Prostate gland (tissue), 2 donors: Measurements from ENCODE around the gene SCN5A. TPM values are rescaled to one million over a fixed set of nuclear protein-coding genes. Genes with fewer than 3 reads are reported as not detected.

Experiments used
- DNase-seq: peaks from one replicate; pipeline ENCODE4 v3.0.0-alpha.2; 2019; ENCODE audit warnings: low spot score
- H3K27ac ChIP-seq, 2 donors: fragments of 200-600 bp; sonication (generic); 2 replicates each; pipeline ENCODE4 v1.5.1; 2017 to 2019
- H3K27me3 ChIP-seq: fragments of 200-600 bp; sonication (generic); replicated peaks from 2 replicates; pipeline ENCODE4 v1.5.1; 2019; ENCODE audit not compliant: insufficient read depth
- H3K36me3 ChIP-seq, 2 donors: fragments of 200-600 bp; sonication (generic); 1 replicate in 1 of 2; 2 replicates in 1 of 2; pipeline versions ENCODE4 v1.5.1 to v1.8.1; 2017 to 2019
- H3K4me1 ChIP-seq: fragments of 200-600 bp; sonication (generic); replicated peaks from 2 replicates; pipeline ENCODE4 v1.5.1; 2019
- H3K4me3 ChIP-seq, 2 donors: fragments of 200-600 bp; sonication (generic); 2 replicates each; pipeline ENCODE4 v1.5.1; 2017 to 2019
- H3K9me3 ChIP-seq: fragments of 200-600 bp; sonication (generic); 2 replicates; pipeline ENCODE4 v1.5.1; 2017
- POLR2A ChIP-seq: fragments of 450-650 bp; IDR thresholded peaks from one replicate; pipeline ENCODE4 v1.6.1; 2016; ENCODE audit warnings: antibody characterized with exemption, mild to moderate bottlenecking
- POLR2AphosphoS5 ChIP-seq: sonication (generic); formaldehyde crosslinking; IDR thresholded peaks from one replicate; pipeline ENCODE4 v1.6.1; 2017; ENCODE audit warnings: antibody characterized with exemption
- WGBS: methylation state at CpG from one replicate; pipeline ENCODE4 v1.1.5; 2018; 5-methylcytosine and 5-hydroxymethylcytosine counted together
- intact Hi-C: fragments of 100-400 bp; cut with DNase I; formaldehyde crosslinking; loops from one replicate; pipeline ENCODE4 v1.14.2; 2022
- total RNA-seq, 2 donors: library from RNA; depleted of rRNA; stranded (reverse); fragments of >200 nt; gene quantifications; one replicate each; pipeline ENCODE4 v1.1.0, GENCODE V29; 2016
- TF ChIP-seq, protein P1 (sequence below), 4 experiments: fragments of 200-600 bp in 2 of 4; fragments of 450-650 bp in 2 of 4; sonication (generic) in 2 of 4; IDR thresholded peaks; 1 replicate in 3 of 4; 2 replicates in 1 of 4; pipeline ENCODE4 v1.5.1; 2016 to 2019; ENCODE audit warnings: antibody characterized with exemption in 4 of 4, mild to moderate bottlenecking in 2 of 4, moderate library complexity in 2 of 4

Gene SCN5A
- total RNA-seq, 2 donors from 2014 or later, result 0.23 to 1.5 TPM

- no peak for TF ChIP-seq POLR2AphosphoS5
- no peak for TF ChIP-seq POLR2A
- TF ChIP-seq, protein P1, sequence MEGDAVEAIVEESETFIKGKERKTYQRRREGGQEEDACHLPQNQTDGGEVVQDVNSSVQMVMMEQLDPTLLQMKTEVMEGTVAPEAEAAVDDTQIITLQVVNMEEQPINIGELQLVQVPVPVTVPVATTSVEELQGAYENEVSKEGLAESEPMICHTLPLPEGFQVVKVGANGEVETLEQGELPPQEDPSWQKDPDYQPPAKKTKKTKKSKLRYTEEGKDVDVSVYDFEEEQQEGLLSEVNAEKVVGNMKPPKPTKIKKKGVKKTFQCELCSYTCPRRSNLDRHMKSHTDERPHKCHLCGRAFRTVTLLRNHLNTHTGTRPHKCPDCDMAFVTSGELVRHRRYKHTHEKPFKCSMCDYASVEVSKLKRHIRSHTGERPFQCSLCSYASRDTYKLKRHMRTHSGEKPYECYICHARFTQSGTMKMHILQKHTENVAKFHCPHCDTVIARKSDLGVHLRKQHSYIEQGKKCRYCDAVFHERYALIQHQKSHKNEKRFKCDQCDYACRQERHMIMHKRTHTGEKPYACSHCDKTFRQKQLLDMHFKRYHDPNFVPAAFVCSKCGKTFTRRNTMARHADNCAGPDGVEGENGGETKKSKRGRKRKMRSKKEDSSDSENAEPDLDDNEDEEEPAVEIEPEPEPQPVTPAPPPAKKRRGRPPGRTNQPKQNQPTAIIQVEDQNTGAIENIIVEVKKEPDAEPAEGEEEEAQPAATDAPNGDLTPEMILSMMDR (IDR thresholded peaks at IDR 0.05), result no peak
- DNase-seq, result no peak
- no peaks in the 10 kb centered on the region for H3K4me1 ChIP-seq
- H3K9me3 ChIP-seq, result no peaks in the 10 kb centered on the region
- H3K27ac ChIP-seq, result no peak overlapping the region
- WGBS, result 83% methylated on average over 8 of the region's 8 CpGs
- H3K4me3 ChIP-seq, result no peak overlapping the region
- H3K36me3 ChIP-seq, result no peaks in the 10 kb centered on the region
- H3K27me3 ChIP-seq, result no peaks in the 10 kb centered on the region
- intact Hi-C loops, result no loop called here
Observed at GRCh38 chr3:38630070-38630469, 19.4 kb downstream of the SCN5A start.

GRCh38 chr3:38628835-38629234 is 20.7 kb downstream of the SCN5A start:
- Histone ChIP-seq H3K4me1 (no peaks in the 10 kb centered on the region), H3K4me3 (no peak overlapping the region), H3K27me3 (no peaks in the 10 kb centered on the region), H3K36me3 (no peaks in the 10 kb centered on the region), H3K27ac (no peak overlapping the region), H3K9me3 (no peaks in the 10 kb centered on the region)
- TF ChIP-seq POLR2A (no peak), POLR2AphosphoS5 (no peak)
- TF ChIP-seq, protein P1 (IDR thresholded peaks at IDR 0.05), result no peak
- WGBS, result 76% methylated on average over 5 of the region's 5 CpGs
- intact Hi-C loops, result no loop called here
- no peak for DNase-seq

- Histone ChIP-seq H3K9me3 (no peaks in the 10 kb centered on the region), H3K4me1 (no peaks in the 10 kb centered on the region), H3K36me3 (no peaks in the 10 kb centered on the region), H3K27ac (no peak overlapping the region), H3K4me3 (no peak overlapping the region), H3K27me3 (no peaks in the 10 kb centered on the region)
- 54% methylated on average over 4 of the region's 4 CpGs for WGBS
- TF ChIP-seq, protein P1 (IDR thresholded peaks at IDR 0.05), result no peak
- TF ChIP-seq POLR2AphosphoS5 (no peak), POLR2A (no peak)
- intact Hi-C loops, result no loop called here
- no peak for DNase-seq
Observed at GRCh38 chr3:38627956-38628355, 21.5 kb downstream of the SCN5A start.

GRCh38 chr3:38626171-38626570 is 23.3 kb downstream of the SCN5A start:
- Histone ChIP-seq H3K4me1 (no peaks in the 10 kb centered on the region), H3K4me3 (no peak overlapping the region), H3K27me3 (no peaks in the 10 kb centered on the region), H3K36me3 (no peaks in the 10 kb centered on the region), H3K27ac (no peak overlapping the region), H3K9me3 (no peaks in the 10 kb centered on the region)
- DNase-seq, result no peak
- 86% methylated on average over 5 of the region's 5 CpGs for WGBS
- TF ChIP-seq, protein P1 (IDR thresholded peaks at IDR 0.05), result no peak
- TF ChIP-seq POLR2A (no peak), POLR2AphosphoS5 (no peak)
- intact Hi-C loops, result no loop called here

DNA sequence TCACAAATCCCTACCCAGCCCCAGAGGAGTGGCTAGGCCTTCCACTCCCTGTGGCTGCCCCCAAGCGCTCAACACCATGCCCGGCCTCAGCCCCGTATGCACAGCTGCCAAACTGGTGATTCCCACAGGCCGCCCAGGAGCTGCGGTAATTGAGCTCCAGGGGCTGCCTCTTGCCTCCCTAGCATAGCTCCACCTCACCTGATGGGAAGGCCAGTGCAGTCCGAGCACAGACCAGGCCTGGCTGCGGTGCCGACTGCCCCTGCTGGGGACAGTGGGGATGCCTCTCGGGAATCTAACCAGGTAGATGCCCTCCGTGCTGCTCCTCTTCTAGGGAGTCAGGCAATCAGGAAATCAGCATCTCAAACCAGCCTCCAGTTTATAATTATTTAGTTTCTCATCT is 25.9 kb downstream of the SCN5A start:
- 85% methylated on average over 10 of the region's 10 CpGs for WGBS
- no peak overlapping the region for H3K4me3 ChIP-seq
- H3K27ac ChIP-seq, result no peak overlapping the region
- DNase-seq, result no peak
- H3K4me1 ChIP-seq, result no peaks in the 10 kb centered on the region
- TF ChIP-seq, protein P1 (IDR thresholded peaks at IDR 0.05), result no peak
- TF ChIP-seq POLR2A, result no peak
- no peak for TF ChIP-seq POLR2AphosphoS5
- H3K9me3 ChIP-seq, result no peaks in the 10 kb centered on the region
- no peaks in the 10 kb centered on the region for H3K36me3 ChIP-seq
- no peaks in the 10 kb centered on the region for H3K27me3 ChIP-seq
- intact Hi-C loops, result no loop called here
